Measurements from ENCODE around the gene RNASE11.

Gene RNASE11

DNA sequence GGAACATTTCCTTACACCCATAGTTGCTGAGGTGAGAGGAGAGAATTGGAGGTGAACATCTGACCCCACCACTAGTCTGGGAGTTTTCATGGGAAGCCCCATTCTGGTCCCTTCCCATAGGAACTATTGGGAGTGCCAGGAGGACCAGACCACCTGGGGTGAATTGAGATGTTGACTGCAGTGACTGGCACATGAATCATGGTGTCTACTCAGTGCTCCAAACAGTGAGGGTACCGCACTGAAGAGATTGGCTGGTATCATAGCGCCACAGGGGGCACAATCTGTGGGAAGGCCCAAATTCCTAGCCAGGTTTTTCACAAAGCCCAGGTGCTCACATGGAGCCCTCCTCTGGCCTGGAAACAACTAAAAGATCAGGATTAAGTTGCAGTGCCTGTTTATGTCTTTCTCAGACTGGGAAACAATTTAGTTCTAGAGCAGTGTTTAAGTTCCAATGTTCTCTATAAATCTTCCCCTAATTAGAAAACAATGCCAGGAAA is 23.3 kb downstream of the RNASE11 start:
- H3K27ac ChIP-seq, result no peak overlapping the region
- no peaks in the 10 kb centered on the region for H3K27me3 ChIP-seq
- no peaks in the 10 kb centered on the region for H3K36me3 ChIP-seq
- TF ChIP-seq, protein P1, sequence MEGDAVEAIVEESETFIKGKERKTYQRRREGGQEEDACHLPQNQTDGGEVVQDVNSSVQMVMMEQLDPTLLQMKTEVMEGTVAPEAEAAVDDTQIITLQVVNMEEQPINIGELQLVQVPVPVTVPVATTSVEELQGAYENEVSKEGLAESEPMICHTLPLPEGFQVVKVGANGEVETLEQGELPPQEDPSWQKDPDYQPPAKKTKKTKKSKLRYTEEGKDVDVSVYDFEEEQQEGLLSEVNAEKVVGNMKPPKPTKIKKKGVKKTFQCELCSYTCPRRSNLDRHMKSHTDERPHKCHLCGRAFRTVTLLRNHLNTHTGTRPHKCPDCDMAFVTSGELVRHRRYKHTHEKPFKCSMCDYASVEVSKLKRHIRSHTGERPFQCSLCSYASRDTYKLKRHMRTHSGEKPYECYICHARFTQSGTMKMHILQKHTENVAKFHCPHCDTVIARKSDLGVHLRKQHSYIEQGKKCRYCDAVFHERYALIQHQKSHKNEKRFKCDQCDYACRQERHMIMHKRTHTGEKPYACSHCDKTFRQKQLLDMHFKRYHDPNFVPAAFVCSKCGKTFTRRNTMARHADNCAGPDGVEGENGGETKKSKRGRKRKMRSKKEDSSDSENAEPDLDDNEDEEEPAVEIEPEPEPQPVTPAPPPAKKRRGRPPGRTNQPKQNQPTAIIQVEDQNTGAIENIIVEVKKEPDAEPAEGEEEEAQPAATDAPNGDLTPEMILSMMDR (IDR thresholded peaks at IDR 0.05), result no peak
- intact Hi-C loops (cut with DNase I; ENCODE audit: low total_unique reads), result no loop called here
- DNase-seq, result no peak
- H3K4me1 ChIP-seq, result no peaks in the 10 kb centered on the region
- peaks cover 0 to 13% (median 0%) of the 10 kb centered on the region in 3 donors for H3K9me3 ChIP-seq
- no peak overlapping the region for H3K4me3 ChIP-seq

DNA sequence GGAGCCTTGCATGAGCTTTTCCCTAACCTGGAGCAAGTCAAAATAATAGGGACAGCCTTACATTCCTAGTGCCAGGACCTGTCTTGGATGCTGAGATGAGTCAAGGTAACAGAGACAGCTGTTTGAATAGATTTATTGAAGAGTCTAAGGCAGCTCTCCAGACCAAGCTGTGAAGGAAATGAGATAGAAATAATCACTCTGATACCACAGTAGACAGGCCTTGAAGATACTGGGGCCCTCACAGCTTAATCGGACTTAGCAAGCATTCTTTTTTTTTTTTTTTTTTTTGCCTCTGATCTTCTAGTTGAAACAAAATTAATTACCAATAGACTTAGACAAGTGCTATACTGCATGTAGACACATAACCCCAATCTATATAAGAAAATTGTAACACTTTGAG is 23.8 kb downstream of the RNASE11 start:
- intact Hi-C loops (cut with DNase I; ENCODE audit: low total_unique reads), result no loop called here

DNA sequence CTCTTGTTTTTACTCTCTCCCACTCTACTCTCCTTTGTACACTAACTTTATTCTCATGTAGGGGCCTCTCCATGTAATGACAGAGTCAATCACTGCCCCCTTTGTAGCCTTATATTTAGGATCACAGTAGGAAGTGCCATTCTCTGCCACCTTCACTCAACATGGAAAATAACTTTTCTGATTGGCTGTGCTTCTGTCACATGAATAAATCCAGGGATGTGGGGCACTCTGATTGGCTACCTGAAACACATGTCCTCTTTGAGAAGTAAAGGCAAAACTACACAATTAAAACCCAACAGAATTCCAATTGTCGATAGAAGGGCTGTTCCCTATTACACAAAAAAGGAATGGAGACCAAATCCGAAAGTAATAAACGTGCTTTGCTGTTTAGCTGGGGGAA is 26.8 kb downstream of the RNASE11 start, which contains the start of gene RNASE9:
RNASE9 (minus strand) TSS at position 87 of the 400 bp plus-strand sequence.
- no peak for DNase-seq
- intact Hi-C loops (cut with DNase I; ENCODE audit: low total_unique reads), result no loop called here
- H3K4me3 ChIP-seq, result no peak within 1 kb of the TSS
- H3K9me3 ChIP-seq, result no peaks in the 10 kb centered on the region
- TF ChIP-seq, protein P1 (IDR thresholded peaks at IDR 0.05), result no peak
- no peaks in the 10 kb centered on the region for H3K36me3 ChIP-seq
- no peaks in the 10 kb centered on the region for H3K27me3 ChIP-seq
- no peaks in the 10 kb centered on the region for H3K4me1 ChIP-seq
- H3K27ac ChIP-seq, result no peak within 1 kb of the TSS

More for the DNA sequence above, 23.8 kb downstream of the RNASE11 start:
- no peaks in the 10 kb centered on the region for H3K36me3 ChIP-seq
- no peak for DNase-seq
- no peak overlapping the region for H3K27ac ChIP-seq
- no peak overlapping the region for H3K4me3 ChIP-seq
- no peaks in the 10 kb centered on the region for H3K27me3 ChIP-seq
- TF ChIP-seq, protein P1 (IDR thresholded peaks at IDR 0.05), result no peak
- no peaks in the 10 kb centered on the region for H3K4me1 ChIP-seq
- peaks cover 0 to 9% (median 0%) of the 10 kb centered on the region in 3 donors for H3K9me3 ChIP-seq

DNA sequence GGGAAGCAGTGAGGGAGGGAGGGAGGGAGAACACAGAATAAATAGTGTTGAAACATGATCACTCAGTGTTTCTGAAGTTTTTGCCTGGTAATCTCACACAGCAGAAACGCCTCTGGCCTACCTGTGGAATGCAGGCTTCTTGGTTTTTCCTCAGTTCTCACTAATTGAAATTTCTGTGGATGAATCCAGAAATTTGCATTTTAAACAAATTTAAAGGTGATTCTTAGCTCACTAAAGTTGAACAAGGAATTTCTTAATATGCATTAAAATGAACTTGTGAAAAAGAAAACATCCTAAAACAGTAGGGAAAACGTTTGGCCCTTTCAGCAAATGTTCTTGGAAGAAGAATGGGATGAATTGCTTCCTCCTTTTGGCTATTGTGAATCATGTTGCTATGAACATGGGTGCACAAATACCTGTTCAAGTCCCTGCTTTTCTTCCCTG is 28.3 kb downstream of the RNASE11 start:
- intact Hi-C loops (cut with DNase I; ENCODE audit: low total_unique reads), result no loop called here
- no peak overlapping the region for H3K4me3 ChIP-seq
- no peaks in the 10 kb centered on the region for H3K9me3 ChIP-seq
- H3K4me1 ChIP-seq, result no peaks in the 10 kb centered on the region
- H3K27me3 ChIP-seq, result no peaks in the 10 kb centered on the region
- no peak for DNase-seq
- H3K36me3 ChIP-seq, result no peaks in the 10 kb centered on the region
- H3K27ac ChIP-seq, result no peak overlapping the region
- TF ChIP-seq, protein P1 (IDR thresholded peaks at IDR 0.05), result no peak

DNA sequence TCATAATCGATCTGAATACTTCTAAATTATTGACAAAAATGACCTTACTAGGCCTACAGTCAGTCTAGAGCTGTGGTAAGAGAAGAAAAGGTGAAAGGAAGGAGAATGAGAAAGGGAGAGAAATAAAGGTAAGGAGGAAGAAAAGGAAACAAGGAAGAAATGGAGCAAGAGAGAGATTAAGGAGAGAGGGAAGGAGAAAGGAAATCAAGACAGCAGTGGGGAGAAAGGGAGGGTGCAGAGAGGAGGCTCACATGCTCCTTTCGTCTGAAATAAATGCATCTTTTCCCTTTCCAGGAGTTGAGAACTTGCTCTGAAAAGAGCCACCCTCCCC is 30.6 kb downstream of the RNASE11 start:
- TF ChIP-seq, protein P1 (IDR thresholded peaks at IDR 0.05), result no peak

More for the DNA sequence above, 30.6 kb downstream of the RNASE11 start:
- no peak overlapping the region for H3K27ac ChIP-seq
- DNase-seq, result no peak
- H3K27me3 ChIP-seq, result no peaks in the 10 kb centered on the region
- intact Hi-C loops (cut with DNase I; ENCODE audit: low total_unique reads), result no loop called here
- no peak overlapping the region for H3K4me3 ChIP-seq
- no peaks in the 10 kb centered on the region for H3K4me1 ChIP-seq
- H3K9me3 ChIP-seq, result no peaks in the 10 kb centered on the region
- no peaks in the 10 kb centered on the region for H3K36me3 ChIP-seq
